NT2/D1 (cell line): Measurements from ENCODE around the gene ADCY3.

Experiments used
- DNase-seq: peaks from one replicate; pipeline ENCODE4 v3.0.0-alpha.2; 2011; ENCODE audit warnings: low read depth, low spot score
- H3K27me3 ChIP-seq: 2 replicates; pipeline ENCODE4 v1.6.0; 2011; ENCODE audit warnings: mild to moderate bottlenecking; ENCODE audit not compliant: insufficient read length, insufficient read depth
- H3K36me3 ChIP-seq: 2 replicates; pipeline ENCODE4 v1.6.1; 2011; ENCODE audit warnings: mild to moderate bottlenecking, low read length, mixed read lengths; ENCODE audit not compliant: insufficient read depth, insufficient read length
- H3K4me1 ChIP-seq: 2 replicates; pipeline ENCODE4 v1.5.1; 2011; ENCODE audit not compliant: insufficient read depth, insufficient read length
- H3K4me3 ChIP-seq: 2 replicates; pipeline ENCODE4 v1.5.1; 2011; ENCODE audit warnings: low read depth; ENCODE audit not compliant: insufficient read length
- H3K9ac ChIP-seq: 2 replicates; pipeline ENCODE4 v1.6.0; 2011; ENCODE audit warnings: low read depth; ENCODE audit not compliant: insufficient read length
- H3K9me3 ChIP-seq: 2 replicates; pipeline ENCODE4 v1.5.1; 2011; ENCODE audit warnings: mild to moderate bottlenecking, low read length; ENCODE audit not compliant: insufficient read depth
- SUZ12 ChIP-seq: IDR thresholded peaks from 2 replicates; pipeline ENCODE4 v1.6.1; 2011; ENCODE audit not compliant: insufficient read length, insufficient read depth; ENCODE audit errors: extremely low read depth
- YY1 ChIP-seq: IDR thresholded peaks from 2 replicates; pipeline ENCODE4 v1.6.1; 2011; ENCODE audit not compliant: insufficient read length, insufficient read depth
- ZNF274 ChIP-seq: IDR thresholded peaks from 2 replicates; pipeline ENCODE4 v1.6.1; 2011; ENCODE audit warnings: mild to moderate bottlenecking, low read depth, low read length

The ADCY3 gene

GRCh38 chr2:24955921-24956320 lies 35.9 kb upstream of the ADCY3 start:
- no peaks in the 10 kb centered on the region for H3K27me3 ChIP-seq
- no peak for DNase-seq
- H3K36me3 ChIP-seq, result peaks cover 37% of the 10 kb centered on the region
- no peak overlapping the region for H3K4me3 ChIP-seq
- peaks cover 7% of the 10 kb centered on the region; the same call in 1 of the 2 replicates for H3K9me3 ChIP-seq
- H3K4me1 ChIP-seq, result no peaks in the 10 kb centered on the region
- no peak overlapping the region for H3K9ac ChIP-seq
- TF ChIP-seq SUZ12 (no peak), YY1 (no peak), ZNF274 (no peak)

GRCh38 chr2:24955232-24955631 lies 35.2 kb upstream of the ADCY3 start:
- peaks cover 7% of the 10 kb centered on the region; the same call in 1 of the 2 replicates for H3K9me3 ChIP-seq
- no peak overlapping the region for H3K9ac ChIP-seq
- DNase-seq, result no peak
- H3K36me3 ChIP-seq, result peaks cover 37% of the 10 kb centered on the region
- H3K27me3 ChIP-seq, result no peaks in the 10 kb centered on the region
- no peaks in the 10 kb centered on the region for H3K4me1 ChIP-seq
- no peak overlapping the region for H3K4me3 ChIP-seq
- TF ChIP-seq ZNF274, result no peak
- no peak for TF ChIP-seq SUZ12
- TF ChIP-seq YY1, result no peak

- peaks cover 36% of the 10 kb centered on the region for H3K36me3 ChIP-seq
- no peaks in the 10 kb centered on the region for H3K27me3 ChIP-seq
- TF ChIP-seq ZNF274, result no peak
- H3K9me3 ChIP-seq, result peaks cover 2% of the 10 kb centered on the region; the same call in 1 of the 2 replicates
- no peaks in the 10 kb centered on the region for H3K4me1 ChIP-seq
- H3K9ac ChIP-seq, result no peak overlapping the region
- H3K4me3 ChIP-seq, result no peak overlapping the region
- DNase-seq, result no peak
Observed at GRCh38 chr2:24950102-24950501, 30.1 kb upstream of the ADCY3 start.

- no peak overlapping the region for H3K9ac ChIP-seq
- no peak overlapping the region for H3K4me3 ChIP-seq
- no peak for TF ChIP-seq ZNF274
- peaks cover 29% of the 10 kb centered on the region for H3K36me3 ChIP-seq
- no peak for DNase-seq
- H3K9me3 ChIP-seq, result no peaks in the 10 kb centered on the region
- H3K4me1 ChIP-seq, result no peaks in the 10 kb centered on the region
- no peaks in the 10 kb centered on the region for H3K27me3 ChIP-seq
Observed at GRCh38 chr2:24948506-24948905, 28.5 kb upstream of the ADCY3 start.

- no peak overlapping the region for H3K4me3 ChIP-seq
- H3K4me1 ChIP-seq, result no peaks in the 10 kb centered on the region
- no peaks in the 10 kb centered on the region for H3K27me3 ChIP-seq
- TF ChIP-seq ZNF274, result no peak
- TF ChIP-seq YY1, result no peak
- no peak for TF ChIP-seq SUZ12
- H3K9me3 ChIP-seq, result no peaks in the 10 kb centered on the region
- DNase-seq, result no peak
- peaks cover 29% of the 10 kb centered on the region for H3K36me3 ChIP-seq
- H3K9ac ChIP-seq, result no peak overlapping the region
Observed at GRCh38 chr2:24947561-24948157, 27.6 kb upstream of the ADCY3 start.

GRCh38 chr2:24945907-24946306 lies 25.9 kb upstream of the ADCY3 start:
- H3K36me3 ChIP-seq, result peaks cover 23% of the 10 kb centered on the region
- H3K9me3 ChIP-seq, result no peaks in the 10 kb centered on the region
- no peaks in the 10 kb centered on the region for H3K4me1 ChIP-seq

GRCh38 chr2:24943427-24944053 lies 23.5 kb upstream of the ADCY3 start:
- no peak overlapping the region for H3K9ac ChIP-seq
- DNase-seq, result no peak
- no peak for TF ChIP-seq SUZ12
- TF ChIP-seq YY1, result no peak
- no peak for TF ChIP-seq ZNF274
- H3K9me3 ChIP-seq, result no peaks in the 10 kb centered on the region
- no peaks in the 10 kb centered on the region for H3K4me1 ChIP-seq
- no peak overlapping the region for H3K4me3 ChIP-seq
- no peaks in the 10 kb centered on the region for H3K27me3 ChIP-seq
- H3K36me3 ChIP-seq, result peaks cover 23% of the 10 kb centered on the region

More at GRCh38 chr2:24945907-24946306, 25.9 kb upstream of the ADCY3 start:
- Histone ChIP-seq H3K9ac (no peak overlapping the region), H3K27me3 (no peaks in the 10 kb centered on the region), H3K4me3 (no peak overlapping the region)
- no peak for DNase-seq
- TF ChIP-seq ZNF274, result no peak
- no peak for TF ChIP-seq YY1
- no peak for TF ChIP-seq SUZ12

GRCh38 chr2:24939353-24939752 lies 19.3 kb upstream of the ADCY3 start:
- no peaks in the 10 kb centered on the region for H3K36me3 ChIP-seq
- no peak for DNase-seq
- H3K4me3 ChIP-seq, result no peak overlapping the region
- TF ChIP-seq ZNF274 (no peak), YY1 (no peak), SUZ12 (no peak)
- H3K4me1 ChIP-seq, result no peaks in the 10 kb centered on the region
- no peaks in the 10 kb centered on the region for H3K9me3 ChIP-seq
- H3K9ac ChIP-seq, result no peak overlapping the region
- H3K27me3 ChIP-seq, result no peaks in the 10 kb centered on the region
